ENCODE measurements around the gene MACC1.

The MACC1 gene, protein sequence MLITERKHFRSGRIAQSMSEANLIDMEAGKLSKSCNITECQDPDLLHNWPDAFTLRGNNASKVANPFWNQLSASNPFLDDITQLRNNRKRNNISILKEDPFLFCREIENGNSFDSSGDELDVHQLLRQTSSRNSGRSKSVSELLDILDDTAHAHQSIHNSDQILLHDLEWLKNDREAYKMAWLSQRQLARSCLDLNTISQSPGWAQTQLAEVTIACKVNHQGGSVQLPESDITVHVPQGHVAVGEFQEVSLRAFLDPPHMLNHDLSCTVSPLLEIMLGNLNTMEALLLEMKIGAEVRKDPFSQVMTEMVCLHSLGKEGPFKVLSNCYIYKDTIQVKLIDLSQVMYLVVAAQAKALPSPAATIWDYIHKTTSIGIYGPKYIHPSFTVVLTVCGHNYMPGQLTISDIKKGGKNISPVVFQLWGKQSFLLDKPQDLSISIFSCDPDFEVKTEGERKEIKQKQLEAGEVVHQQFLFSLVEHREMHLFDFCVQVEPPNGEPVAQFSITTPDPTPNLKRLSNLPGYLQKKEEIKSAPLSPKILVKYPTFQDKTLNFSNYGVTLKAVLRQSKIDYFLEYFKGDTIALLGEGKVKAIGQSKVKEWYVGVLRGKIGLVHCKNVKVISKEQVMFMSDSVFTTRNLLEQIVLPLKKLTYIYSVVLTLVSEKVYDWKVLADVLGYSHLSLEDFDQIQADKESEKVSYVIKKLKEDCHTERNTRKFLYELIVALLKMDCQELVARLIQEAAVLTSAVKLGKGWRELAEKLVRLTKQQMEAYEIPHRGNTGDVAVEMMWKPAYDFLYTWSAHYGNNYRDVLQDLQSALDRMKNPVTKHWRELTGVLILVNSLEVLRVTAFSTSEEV

DNA sequence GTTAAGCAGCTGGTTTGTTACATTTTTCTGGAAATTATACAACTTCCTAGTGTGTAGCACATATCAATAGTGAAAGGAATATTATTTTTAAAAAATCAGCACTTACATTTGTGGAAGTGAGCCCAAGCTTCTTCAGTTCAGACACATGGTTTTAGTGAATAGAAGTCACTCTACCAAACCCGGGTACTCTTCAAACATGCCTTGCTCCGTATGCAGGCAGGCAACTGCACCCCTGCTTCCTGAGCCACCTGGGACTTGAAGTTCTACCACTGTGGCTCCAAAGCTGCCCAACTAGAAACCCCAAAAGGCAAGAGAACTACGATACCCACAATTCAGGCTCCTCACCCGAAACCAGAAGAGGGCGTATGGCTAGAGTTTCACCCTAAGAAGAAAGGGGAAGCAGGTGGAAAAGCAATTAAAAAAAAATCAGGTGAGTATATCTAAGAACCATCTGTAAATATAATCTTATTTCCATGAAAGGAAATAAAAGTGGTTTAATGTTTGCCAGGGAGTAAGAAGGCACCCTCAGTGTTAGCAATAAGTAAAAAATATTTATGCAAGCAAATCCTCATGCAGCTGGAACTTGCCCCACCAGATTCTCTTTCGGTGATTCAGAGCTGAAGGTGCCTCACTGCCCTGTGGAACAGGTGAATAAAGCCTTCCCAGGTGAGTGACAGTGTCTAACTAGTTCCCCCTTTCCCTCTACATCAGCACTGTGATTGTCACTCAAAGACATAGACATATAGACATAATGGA, at the start of gene MACC1:
Gene MACC1 (minus strand): TSS at position 192 of the 756 bp plus-strand sequence. CDS start 55,522 bp downstream, outside the sequence.
- no peak for DNase-seq (ENCODE audit: low read depth)

DNA sequence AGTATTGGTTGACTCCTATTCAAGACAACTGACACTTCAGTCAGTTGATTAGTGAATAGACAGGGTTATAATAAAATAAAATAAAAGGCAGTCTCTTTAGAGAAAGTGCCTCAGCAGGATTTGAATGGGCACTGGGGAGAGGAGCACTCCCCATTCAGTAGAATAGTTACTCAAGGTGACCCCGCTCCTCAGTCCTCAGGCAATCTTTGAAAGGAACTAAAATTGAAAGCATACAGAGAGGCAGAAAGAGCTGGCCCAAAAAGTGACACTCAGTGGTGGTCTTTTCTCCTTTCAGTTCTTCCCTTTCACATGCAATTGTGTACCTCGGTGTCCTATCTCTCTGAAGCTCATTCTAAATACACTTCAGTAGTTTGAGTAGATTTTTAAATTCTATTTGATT, 47.4 kb upstream of the MACC1 start:
- DNase-seq (ENCODE audit: low read depth): no peak
- no peak overlapping the region for H3K4me3 ChIP-seq (ENCODE audit: low read length)
- no peak for TF ChIP-seq CTCF (conservative IDR thresholded peaks at IDR 0.05; ENCODE audit: low read length)

More for the DNA sequence above, at the start of gene MACC1:
- no peak within 1 kb of the TSS for H3K4me3 ChIP-seq (ENCODE audit: low read length)
- no peak for TF ChIP-seq CTCF (conservative IDR thresholded peaks at IDR 0.05; ENCODE audit: low read length)

- peak; percentile 83 for DNase-seq (ENCODE audit: low read depth)
- no peak overlapping the region for H3K4me3 ChIP-seq (ENCODE audit: low read length)
- no peak for TF ChIP-seq CTCF (conservative IDR thresholded peaks at IDR 0.05; ENCODE audit: low read length)
Observed at GRCh38 chr7:20260223-20260622, 43.0 kb upstream of the MACC1 start.

DNA sequence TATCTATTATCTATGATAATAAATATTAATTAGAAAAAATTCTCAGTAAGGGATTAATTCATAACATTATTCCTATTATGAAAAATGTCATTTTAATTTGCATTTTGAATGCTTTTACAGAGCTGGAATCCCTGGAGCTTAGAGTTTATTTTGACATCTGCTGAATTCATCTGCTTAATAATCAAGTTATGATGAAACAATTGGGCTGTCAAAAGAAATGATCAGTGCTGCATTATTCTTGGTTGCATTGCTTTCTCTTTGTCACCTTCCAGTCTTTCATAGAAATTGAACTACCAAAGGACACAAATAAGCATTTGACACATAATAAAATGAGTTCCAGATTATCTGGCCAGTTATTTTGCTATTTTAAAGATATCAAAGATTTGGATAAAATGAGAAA, 40.0 kb upstream of the MACC1 start:
- no peak for TF ChIP-seq CTCF (conservative IDR thresholded peaks at IDR 0.05; ENCODE audit: low read length)
- H3K4me3 ChIP-seq (ENCODE audit: low read length): no peak overlapping the region
- DNase-seq (ENCODE audit: low read depth): no peak

DNA sequence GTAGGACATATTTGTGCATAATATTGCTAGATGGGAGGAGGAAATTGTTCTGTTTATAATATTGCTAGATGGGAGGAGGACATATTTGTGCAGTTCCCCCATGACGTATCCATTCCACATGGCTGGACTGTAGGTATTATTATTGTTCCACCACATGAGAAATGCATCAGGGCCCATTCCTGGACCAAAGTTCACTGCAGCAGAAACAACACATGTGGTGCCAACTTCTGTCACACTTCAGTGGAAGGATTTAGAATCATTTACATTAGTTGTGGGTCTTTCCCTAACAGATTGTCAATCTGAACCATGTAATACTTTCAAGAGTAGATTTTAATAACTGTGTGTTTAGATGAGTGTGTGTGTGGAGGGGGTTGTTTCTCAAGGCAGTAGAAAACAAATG, 32.7 kb upstream of the MACC1 start:
- TF ChIP-seq CTCF (conservative IDR thresholded peaks at IDR 0.05; ENCODE audit: low read length): no peak
- DNase-seq (ENCODE audit: low read depth): no peak
- no peak overlapping the region for H3K4me3 ChIP-seq (ENCODE audit: low read length)

- no peak for TF ChIP-seq CTCF (conservative IDR thresholded peaks at IDR 0.05; ENCODE audit: low read length)
- no peak for DNase-seq (ENCODE audit: low read depth)
- no peak overlapping the region for H3K4me3 ChIP-seq (ENCODE audit: low read length)
Observed at GRCh38 chr7:20249376-20249775, 32.2 kb upstream of the MACC1 start.
